CD4-positive, alpha-beta T cell (primary cell): ENCODE measurements around the gene KRT14. TPM values are rescaled to one million over a fixed set of nuclear protein-coding genes. Genes with fewer than 3 reads are reported as not detected.
"Not testable (repeated sequence)": the region's sequence is repeated elsewhere in the genome, so short reads cannot be mapped to it uniquely, and the experiment has no call there.

Experiments
- ATAC-seq: fragments of 200-7000 bp; cut with Tn5 transposase; one replicate; pipeline ENCODE4 v1.10.0; 2022; ENCODE audit warnings: mild to moderate bottlenecking; ENCODE audit not compliant: poor library complexity
- CTCF ChIA-PET: fragments of 350-600 bp; sonication (Branson Sonifier 250); formaldehyde crosslinking; loops from one replicate; lab custom pipeline; 2021; ENCODE audit warnings: antibody characterized with exemption, inconsistent platforms; lab: Charles Lee
- POLR2A ChIA-PET: fragments of 350-600 bp; sonication (Branson Sonifier 250); formaldehyde crosslinking; loops from one replicate; lab custom pipeline; 2021; ENCODE audit warnings: antibody characterized with exemption, inconsistent platforms; lab: Charles Lee
- DNase-seq, 14 experiments: peaks; one replicate each; pipeline ENCODE4 v3.0.0-alpha.2; 2013 to 2020; ENCODE audit warnings: mixed read lengths in 2 of 14
- H3K27ac ChIP-seq, 2 donors: one replicate each; pipeline versions ENCODE4 v1.5.1 to v1.7.0; 2013; ENCODE audit warnings: low read length in 2 of 2, low read depth in 1 of 2, mild to moderate bottlenecking in 1 of 2
- H3K27me3 ChIP-seq, 2 experiments: 1 replicate in 1 of 2; 2 replicates in 1 of 2; pipeline versions ENCODE4 v1.6.1 to v1.7.0; 2013; ENCODE audit warnings: low read length in 2 of 2, control low read depth in 1 of 2, mild to moderate bottlenecking in 1 of 2, moderate library complexity in 1 of 2; ENCODE audit not compliant: insufficient read depth in 2 of 2, control insufficient read depth in 1 of 2
- H3K36me3 ChIP-seq: one replicate; pipeline ENCODE4 v1.6.1; 2013; ENCODE audit warnings: low read length, control low read depth; ENCODE audit not compliant: insufficient read depth
- H3K4me1 ChIP-seq: one replicate; pipeline ENCODE4 v1.6.1; 2013; ENCODE audit warnings: low read length, control low read depth; ENCODE audit not compliant: insufficient read depth
- H3K4me3 ChIP-seq: one replicate; pipeline ENCODE4 v1.5.1; 2013; ENCODE audit warnings: mild to moderate bottlenecking, low read length, moderate library complexity
- H3K9me3 ChIP-seq, 2 experiments: 1 replicate in 1 of 2; 2 replicates in 1 of 2; pipeline versions ENCODE4 v1.6.1 to v1.7.0; 2013; ENCODE audit warnings: low read length in 2 of 2, mild to moderate bottlenecking in 2 of 2, control low read depth in 1 of 2, moderate library complexity in 1 of 2; ENCODE audit not compliant: control insufficient read depth in 1 of 2, insufficient read depth in 1 of 2
- H3K27ac Mint-ChIP-seq: one replicate; pipeline ENCODE4 v1.8.0; 2020; ENCODE audit warnings: mixed read lengths
- H3K27me3 Mint-ChIP-seq: one replicate; pipeline ENCODE4 v1.8.0; 2021; ENCODE audit warnings: mixed read lengths
- H3K36me3 Mint-ChIP-seq: one replicate; pipeline ENCODE4 v1.8.0; 2021; ENCODE audit warnings: low read depth, mixed read lengths
- H3K4me1 Mint-ChIP-seq: one replicate; pipeline ENCODE4 v1.8.0; 2021; ENCODE audit warnings: low read depth, mixed read lengths
- H3K4me3 Mint-ChIP-seq: one replicate; pipeline ENCODE4 v1.8.0; 2020; ENCODE audit warnings: mild to moderate bottlenecking, mixed read lengths
- H3K9me3 Mint-ChIP-seq: one replicate; pipeline ENCODE4 v1.8.0; 2020; ENCODE audit warnings: mixed read lengths
- CTCF ChIP-seq: fragments of 200-600 bp; IDR thresholded peaks from one replicate; pipeline ENCODE4 v1.8.0; 2022; ENCODE audit warnings: antibody characterized with exemption, mild to moderate bottlenecking
- intact Hi-C, 2 experiments: fragments of 100-400 bp; cut with DNase I in 1 of 2; cut with micrococcal nuclease in 1 of 2; formaldehyde crosslinking; loops; one replicate each; pipeline versions ENCODE4 v1.15.1 to v1.9.0; 2023 to 2025; cut with DNase I, micrococcal nuclease
- total RNA-seq, 174 experiments: library from RNA in 2 of 174; stranded (reverse) in 2 of 174; gene quantifications; one replicate each; pipeline ENCODE4 v1.2.3 and lab custom pipeline; 2021 to 2026

KRT14 gene
- total RNA-seq, 2 experiments from 2014 or later, result not detected

GRCh38 chr17:41621916-41622315 lies 35.2 kb upstream of the KRT14 start:
- no peak for ATAC-seq
- Histone ChIP-seq H3K27ac (no peak overlapping the region), H3K9me3 (no peaks in the 10 kb centered on the region), H3K4me3 (no peak overlapping the region), H3K36me3 (no peaks in the 10 kb centered on the region), H3K27me3 (no peaks in the 10 kb centered on the region), H3K4me1 (no peaks in the 10 kb centered on the region)
- H3K4me1 Mint-ChIP-seq, result no peaks in the 10 kb centered on the region
- no peaks in the 10 kb centered on the region for H3K36me3 Mint-ChIP-seq
- POLR2A ChIA-PET, result no interaction called here
- no peaks in the 10 kb centered on the region for H3K9me3 Mint-ChIP-seq
- no peak overlapping the region for H3K4me3 Mint-ChIP-seq
- H3K27ac Mint-ChIP-seq, result no peak overlapping the region
- CTCF ChIA-PET, result no interaction called here
- H3K27me3 Mint-ChIP-seq, result no peaks in the 10 kb centered on the region
- no peak for TF ChIP-seq CTCF
- intact Hi-C loops, result no loop called here
- no peak for DNase-seq

- H3K36me3 Mint-ChIP-seq, ATAC-seq: not testable (repeated sequence)
These were observed 34.7 kb upstream of the KRT14 start for GRCh38 chr17:41621435-41621817.

GRCh38 chr17:41620583-41621434 lies 34.1 kb upstream of the KRT14 start:
- Histone ChIP-seq H3K36me3 (no peaks in the 10 kb centered on the region), H3K4me3 (no peak overlapping the region), H3K4me1 (no peaks in the 10 kb centered on the region), H3K27ac (no peak overlapping the region), H3K27me3 (no peaks in the 10 kb centered on the region), H3K9me3 (no peaks in the 10 kb centered on the region)
- POLR2A ChIA-PET, result no interaction called here
- CTCF ChIA-PET, result no interaction called here
- ATAC-seq (no peak), DNase-seq (peak in 1 of 14 experiments; percentile 22)
- intact Hi-C loops, result no loop called here
- Mint-ChIP-seq H3K9me3 (no peaks in the 10 kb centered on the region), H3K4me3 (no peak overlapping the region), H3K36me3 (no peaks in the 10 kb centered on the region), H3K27ac (no peak overlapping the region), H3K27me3 (no peaks in the 10 kb centered on the region), H3K4me1 (no peaks in the 10 kb centered on the region)
- no peak for TF ChIP-seq CTCF

More at GRCh38 chr17:41621435-41621817, 34.7 kb upstream of the KRT14 start:
- H3K27me3 Mint-ChIP-seq, intact Hi-C loops, H3K9me3 ChIP-seq, POLR2A ChIA-PET, H3K27me3 ChIP-seq, DNase-seq, H3K4me1 ChIP-seq, H3K4me3 Mint-ChIP-seq, H3K27ac Mint-ChIP-seq, H3K4me3 ChIP-seq, H3K36me3 ChIP-seq, H3K9me3 Mint-ChIP-seq, H3K27ac ChIP-seq, CTCF ChIA-PET, H3K4me1 Mint-ChIP-seq: not testable (repeated sequence)

GRCh38 chr17:41619927-41620582 lies 33.4 kb upstream of the KRT14 start:
- H3K27ac Mint-ChIP-seq, H3K9me3 Mint-ChIP-seq, DNase-seq, H3K9me3 ChIP-seq, H3K36me3 Mint-ChIP-seq, H3K27me3 Mint-ChIP-seq, H3K36me3 ChIP-seq, H3K27me3 ChIP-seq, ATAC-seq, CTCF ChIA-PET, H3K4me1 ChIP-seq, POLR2A ChIA-PET, H3K4me3 Mint-ChIP-seq, H3K4me3 ChIP-seq, intact Hi-C loops, H3K27ac ChIP-seq, H3K4me1 Mint-ChIP-seq: not testable (repeated sequence)
